Left lobe of liver (tissue), 2 donors: Measurements from ENCODE around the gene PAFAH2. TPM values are rescaled to one million over a fixed set of nuclear protein-coding genes. Genes with fewer than 3 reads are reported as not detected.

Source experiments
- ATAC-seq: fragments of 200-7000 bp; cut with Tn5 transposase; one replicate; pipeline ENCODE4 v1.9.1; 2020; ENCODE audit warnings: mild to moderate bottlenecking, moderate library complexity
- DNase-seq: peaks from one replicate; pipeline ENCODE4 v3.0.0-alpha.2; 2020; ENCODE audit warnings: low spot score
- total RNA-seq: library from RNA; stranded (reverse); gene quantifications from one replicate; pipeline ENCODE4 v1.2.1, GENCODE V29; 2021
- donor health status: DM: no; HTN: no; CAD: no; lungs with moderate emphysema.
- donor health status: DM: no; HTN: yes; CAD: no.

PAFAH2 gene
- total RNA-seq, 1 donor from 2014 or later: 23.1 TPM

GRCh38 chr1:26015358-26015757 is 17.5 kb upstream of the PAFAH2 start:
- no peak for DNase-seq
- peak; percentile 35 for ATAC-seq

GRCh38 chr1:26014179-26014578 is 16.3 kb upstream of the PAFAH2 start:
- no peak for DNase-seq
- ATAC-seq: no peak

GRCh38 chr1:26012864-26013263 is 15.0 kb upstream of the PAFAH2 start:
- DNase-seq (no peak), ATAC-seq (peak; percentile 32)

- ATAC-seq (no peak), DNase-seq (no peak)
Measured at GRCh38 chr1:26010825-26011224, 13.0 kb upstream of the PAFAH2 start.

GRCh38 chr1:26009796-26010447 is 12.1 kb upstream of the PAFAH2 start:
- no peak for DNase-seq
- ATAC-seq: no peak

GRCh38 chr1:26006710-26007109 is 8.8 kb upstream of the PAFAH2 start:
- no peak for DNase-seq
- no peak for ATAC-seq

GRCh38 chr1:26005434-26006105 is 7.7 kb upstream of the PAFAH2 start:
- ATAC-seq: no peak
- DNase-seq: no peak

- ATAC-seq (no peak), DNase-seq (no peak)
Measured at GRCh38 chr1:26003756-26004155, 5.9 kb upstream of the PAFAH2 start.

GRCh38 chr1:26003262-26003661 is 5.4 kb upstream of the PAFAH2 start:
- ATAC-seq (no peak), DNase-seq (no peak)

- DNase-seq: no peak
- ATAC-seq: no peak
Measured at GRCh38 chr1:25999041-25999800, 1.4 kb upstream of the PAFAH2 start.

GRCh38 chr1:25996966-25997827 is 666 bp downstream of the PAFAH2 start:
- DNase-seq (no peak), ATAC-seq (peak; percentile 16)

- DNase-seq (no peak), ATAC-seq (no peak)
Measured at GRCh38 chr1:25994402-25995150, 3.3 kb downstream of the PAFAH2 start.

GRCh38 chr1:25993197-25993951 is 4.5 kb downstream of the PAFAH2 start:
- DNase-seq (no peak), ATAC-seq (no peak)

GRCh38 chr1:25992689-25993171 is 5.1 kb downstream of the PAFAH2 start:
- no peak for DNase-seq
- ATAC-seq: no peak

- no peak for DNase-seq
- no peak for ATAC-seq
Measured at GRCh38 chr1:25991937-25992688, 5.8 kb downstream of the PAFAH2 start.

GRCh38 chr1:25990702-25991395 is 7.0 kb downstream of the PAFAH2 start:
- no peak for ATAC-seq
- DNase-seq: no peak

GRCh38 chr1:25990251-25990650 is 7.6 kb downstream of the PAFAH2 start:
- ATAC-seq (no peak), DNase-seq (no peak)
